ENCODE measurements around the gene CAMSAP1.

- TF ChIP-seq CTCF (IDR thresholded peaks at IDR 0.05): no peak
- TF ChIP-seq REST (IDR thresholded peaks at IDR 0.05; ENCODE audit: insufficient read depth in 1 of 2, low read depth in 2 of 2, low read length in 1 of 2): no peak
- no peak for TF ChIP-seq POLR2AphosphoS5 (IDR thresholded peaks at IDR 0.05; ENCODE audit: low read depth, low read length)
Observed at GRCh38 chr9:135885100-135885853, 22.1 kb downstream of the CAMSAP1 start.
